H9 (cell line): ENCODE data around the gene MBP. TPM values are rescaled to one million over a fixed set of nuclear protein-coding genes. Genes with fewer than 3 reads are reported as not detected.
A peak's percentile ranks its signal among the peaks of the same experiment; 100 is the strongest.

Experiments used
- DNase-seq: peaks from one replicate; pipeline ENCODE4 v3.0.0-alpha.2; 2017
- H2AFZ ChIP-seq: one replicate; pipeline ENCODE4 v1.6.1; 2013; ENCODE audit warnings: mild to moderate bottlenecking, low read length, control low read depth, moderate library complexity
- H2AK5ac ChIP-seq: 2 replicates; pipeline ENCODE4 v1.6.1; 2013; ENCODE audit warnings: low read length, control low read depth, mixed read lengths; ENCODE audit not compliant: insufficient read length
- H2BK120ac ChIP-seq: one replicate; pipeline ENCODE4 v1.6.1; 2013; ENCODE audit warnings: low read depth, mild to moderate bottlenecking, low read length, control low read depth, inconsistent platforms; ENCODE audit not compliant: poor library complexity, severe bottlenecking
- H2BK12ac ChIP-seq: 2 replicates; pipeline ENCODE4 v1.6.1; 2013; ENCODE audit warnings: low read length, control low read depth, mixed read lengths, low read depth; ENCODE audit not compliant: insufficient read length
- H2BK15ac ChIP-seq: 2 replicates; pipeline ENCODE4 v1.6.1; 2013; ENCODE audit warnings: low read depth, low read length, control low read depth
- H2BK20ac ChIP-seq: one replicate; pipeline ENCODE4 v1.6.1; 2013; ENCODE audit warnings: low read depth, mild to moderate bottlenecking, low read length, control low read depth, inconsistent platforms; ENCODE audit not compliant: poor library complexity, severe bottlenecking
- H2BK5ac ChIP-seq: 2 replicates; pipeline ENCODE4 v1.6.1; 2013; ENCODE audit warnings: low read length, control low read depth, mixed read lengths; ENCODE audit not compliant: insufficient read length
- H3K14ac ChIP-seq: 2 replicates; pipeline ENCODE4 v1.6.1; 2013; ENCODE audit warnings: low read length, control low read depth; ENCODE audit not compliant: insufficient read depth
- H3K18ac ChIP-seq: 2 replicates; pipeline ENCODE4 v1.6.1; 2013; ENCODE audit warnings: low read depth, mild to moderate bottlenecking, mixed read lengths, low read length, control low read depth; ENCODE audit not compliant: insufficient read length
- H3K23ac ChIP-seq: 2 replicates; pipeline ENCODE4 v1.6.1; 2013; ENCODE audit warnings: low read length, control low read depth, mixed read lengths, low read depth; ENCODE audit not compliant: insufficient read length
- H3K23me2 ChIP-seq: 2 replicates; pipeline ENCODE4 v1.6.1; 2013; ENCODE audit warnings: low read depth, mild to moderate bottlenecking, mixed read lengths, low read length, control low read depth; ENCODE audit not compliant: insufficient read length, poor library complexity, severe bottlenecking
- H3K27ac ChIP-seq: 2 replicates; pipeline ENCODE4 v1.5.1; 2013; ENCODE audit warnings: low read length, control low read depth, mixed read lengths, low read depth; ENCODE audit not compliant: insufficient read length
- H3K27me3 ChIP-seq: 2 replicates; pipeline ENCODE4 v1.6.1; 2013; ENCODE audit warnings: low read length, control low read depth, inconsistent platforms; ENCODE audit not compliant: insufficient read depth
- H3K4ac ChIP-seq: 2 replicates; pipeline ENCODE4 v1.6.1; 2013; ENCODE audit warnings: low read depth, mild to moderate bottlenecking, control low read depth, inconsistent platforms, low read length, moderate library complexity
- H3K4me1 ChIP-seq: 2 replicates; pipeline ENCODE4 v1.6.1; 2013; ENCODE audit warnings: low read length, control low read depth, inconsistent platforms; ENCODE audit not compliant: insufficient read depth
- H3K4me2 ChIP-seq: 2 replicates; pipeline ENCODE4 v1.6.1; 2013; ENCODE audit warnings: low read length, control low read depth, mixed read lengths; ENCODE audit not compliant: insufficient read length, insufficient read depth
- H3K56ac ChIP-seq: 2 replicates; pipeline ENCODE4 v1.6.1; 2013; ENCODE audit warnings: low read depth, mild to moderate bottlenecking, mixed read lengths, low read length, control low read depth; ENCODE audit not compliant: insufficient read length
- H3K79me1 ChIP-seq: 2 replicates; pipeline ENCODE4 v1.6.1; 2013; ENCODE audit warnings: low read depth, mild to moderate bottlenecking, moderate library complexity, low read length, control low read depth, inconsistent platforms; ENCODE audit not compliant: insufficient read depth, poor library complexity, severe bottlenecking
- H3K79me2 ChIP-seq: 2 replicates; pipeline ENCODE4 v1.6.1; 2013; ENCODE audit warnings: low read length, control low read depth, inconsistent platforms; ENCODE audit not compliant: insufficient read depth
- H3K9ac ChIP-seq: 2 replicates; pipeline ENCODE4 v1.6.1; 2013; ENCODE audit warnings: low read length, control low read depth, mixed read lengths; ENCODE audit not compliant: insufficient read length; ENCODE audit errors: extremely low read depth
- H3K9me3 ChIP-seq: one replicate; pipeline ENCODE4 v1.6.1; 2013; ENCODE audit warnings: low read depth, low read length, inconsistent platforms; ENCODE audit not compliant: control insufficient read depth
- H3T11ph ChIP-seq: one replicate; pipeline ENCODE4 v1.6.1; 2013; ENCODE audit warnings: mild to moderate bottlenecking, low read length, control low read depth, inconsistent platforms
- H4K20me1 ChIP-seq: one replicate; pipeline ENCODE4 v1.6.1; 2013; ENCODE audit not compliant: control insufficient read depth, insufficient read length, insufficient read depth
- H4K5ac ChIP-seq: 2 replicates; pipeline ENCODE4 v1.6.1; 2013; ENCODE audit warnings: low read depth, mild to moderate bottlenecking, mixed read lengths, low read length, control low read depth; ENCODE audit not compliant: insufficient read length
- H4K8ac ChIP-seq: replicated peaks from 2 replicates; pipeline ENCODE4 v1.6.1; 2013; ENCODE audit warnings: low read length, control low read depth, mixed read lengths, low read depth; ENCODE audit not compliant: insufficient read length
- H4K91ac ChIP-seq: 2 replicates; pipeline ENCODE4 v1.6.1; 2013; ENCODE audit warnings: low read depth, mild to moderate bottlenecking, moderate library complexity, mixed read lengths, low read length, control low read depth; ENCODE audit not compliant: insufficient read length
- H3K27ac Mint-ChIP-seq, 3 experiments: 2 replicates in 2 of 3; 3 replicates in 1 of 3; pipeline ENCODE4 v1.8.0; 2020 to 2021; ENCODE audit warnings: mixed read lengths in 3 of 3, mild to moderate bottlenecking in 1 of 3, moderate library complexity in 1 of 3
- H3K27me3 Mint-ChIP-seq: 2 replicates; pipeline ENCODE4 v1.8.0; 2021; ENCODE audit warnings: low read depth, mild to moderate bottlenecking, moderate library complexity, mixed read lengths
- H3K36me3 Mint-ChIP-seq, 3 experiments: 2 replicates in 2 of 3; 3 replicates in 1 of 3; pipeline ENCODE4 v1.8.0; 2020 to 2021; ENCODE audit warnings: low read depth in 3 of 3, mixed read lengths in 3 of 3; ENCODE audit not compliant: insufficient read depth in 1 of 3
- H3K4me1 Mint-ChIP-seq, 2 experiments: 2 replicates each; pipeline ENCODE4 v1.8.0; 2020; ENCODE audit warnings: mixed read lengths in 2 of 2
- H3K4me3 Mint-ChIP-seq, 2 experiments: 2 replicates in 1 of 2; 3 replicates in 1 of 2; pipeline ENCODE4 v1.8.0; 2020 to 2021; ENCODE audit warnings: mild to moderate bottlenecking in 2 of 2, mixed read lengths in 2 of 2, moderate library complexity in 1 of 2
- H3K9me3 Mint-ChIP-seq, 2 experiments: 2 replicates in 1 of 2; 3 replicates in 1 of 2; pipeline ENCODE4 v1.8.0; 2020; ENCODE audit warnings: mild to moderate bottlenecking in 2 of 2, mixed read lengths in 2 of 2, moderate library complexity in 1 of 2
- CTCF ChIP-seq: fragments of 200-600 bp; sonication (generic); conservative IDR thresholded peaks from 3 replicates; pipeline ENCODE4 v1.8.0; 2021; ENCODE audit warnings: antibody characterized with exemption, mild to moderate bottlenecking
- WGBS: extraction: QIAGEN DNeasy Blood & Tissue Kit; methylation state at CpG from one replicate; pipeline ENCODE4 v1.1.7; 2013; ENCODE audit warnings: missing lambda C conversion rate, low lambda C conversion rate, mixed read lengths; ENCODE audit not compliant: insufficient read length; ENCODE audit errors: extremely low coverage; 5-methylcytosine and 5-hydroxymethylcytosine counted together
- total RNA-seq: library from RNA; stranded (reverse); gene quantifications from 2 replicates; pipeline ENCODE4 v1.2.1, GENCODE V29; 2021

Gene MBP
- total RNA-seq, 1 experiment from 2014 or later, result 8.6 TPM

- H3K9ac ChIP-seq, result no peak overlapping the region
- no peaks in the 10 kb centered on the region for H4K20me1 ChIP-seq
- H3K27ac ChIP-seq, result no peak overlapping the region
- H3K36me3 Mint-ChIP-seq, result no peaks in the 10 kb centered on the region
- no peaks in the 10 kb centered on the region for H3K9me3 Mint-ChIP-seq
- H4K5ac ChIP-seq, result no peak overlapping the region
- DNase-seq, result no peak
- no peak overlapping the region for H2BK5ac ChIP-seq
- no peak overlapping the region for H2BK120ac ChIP-seq
- no peak overlapping the region for H3K56ac ChIP-seq
- no peak overlapping the region; the same call in 1 of the 2 replicates for H3K14ac ChIP-seq
- no peaks in the 10 kb centered on the region for H3K27me3 ChIP-seq
- H2BK15ac ChIP-seq, result no peak overlapping the region
- no peak overlapping the region for H3K4me2 ChIP-seq
- no peak for TF ChIP-seq CTCF
- no peak overlapping the region for H4K91ac ChIP-seq
- H4K8ac ChIP-seq, result no peak overlapping the region
- peaks cover 29 to 42% of the 10 kb centered on the region in 2 experiments for H3K4me1 Mint-ChIP-seq
- H3K23ac ChIP-seq, result no peak overlapping the region
- H2BK12ac ChIP-seq, result no peak overlapping the region
- no CpG with 5 or more reads among the region's 48 CpGs for WGBS
- H2AFZ ChIP-seq, result no peak overlapping the region
- H3K79me2 ChIP-seq, result no peaks in the 10 kb centered on the region
- H2AK5ac ChIP-seq, result no peak overlapping the region
- H3K4me3 Mint-ChIP-seq, result peak overlapping the region in 1 of 2 experiments; percentile 33; a peak in 1 of 5 replicates
- H2BK20ac ChIP-seq, result no peak overlapping the region
- peaks cover 5% of the 10 kb centered on the region; the same call in 1 of the 2 replicates for H3K4me1 ChIP-seq
- no peak overlapping the region for H3T11ph ChIP-seq
- no peaks in the 10 kb centered on the region for H3K79me1 ChIP-seq
- no peak overlapping the region for H3K4ac ChIP-seq
- H3K18ac ChIP-seq, result no peak overlapping the region
- H3K27ac Mint-ChIP-seq, result peak overlapping the region in 2 of 3 experiments; percentile 38 to 87; a peak in 3 of 7 replicates
- H3K27me3 Mint-ChIP-seq, result peaks cover 1% of the 10 kb centered on the region; the same call in 1 of the 2 replicates
- no peaks in the 10 kb centered on the region for H3K9me3 ChIP-seq
- H3K23me2 ChIP-seq, result peaks cover under 1% of the 10 kb centered on the region
Measured at GRCh38 chr18:77092104-77093066, 40.2 kb downstream of the MBP start.
